Endothelial cell of umbilical vein (primary cell): ENCODE data around the gene C13orf46. TPM values are rescaled to one million over a fixed set of nuclear protein-coding genes. Genes with fewer than 3 reads are reported as not detected.

Experiments
- BruUV-seq: library from RNA; stranded (reverse); fragments of 400-500 nt; replicated peaks from 2 replicates; lab custom pipeline; 2021; lab: Mats Ljungman, UMichigan
- CTCF ChIA-PET: fragments of 300-600, 350-600 bp; sonication (Branson Sonifier 250); formaldehyde crosslinking; loops from one replicate; lab custom pipeline; 2021; ENCODE audit warnings: antibody characterized with exemption, inconsistent platforms; lab: Charles Lee
- POLR2A ChIA-PET: fragments of 300-600, 350-600 bp; sonication (Branson Sonifier 250); formaldehyde crosslinking; loops from one replicate; lab custom pipeline; 2021; ENCODE audit warnings: antibody characterized with exemption, inconsistent platforms; lab: Charles Lee
- DNase-seq: peaks from one replicate; pipeline ENCODE4 v3.0.0-alpha.2; 2011; ENCODE audit warnings: low read depth, low spot score
- FAIRE-seq: peaks from 2 replicates; lab custom pipeline; 2011; peaks lifted over from hg19 to GRCh38; lab: Jason Lieb, UNC
- H2AFZ ChIP-seq: 2 replicates; pipeline ENCODE4 v1.6.0; 2012; ENCODE audit warnings: low read depth, low read length, control low read depth, inconsistent platforms
- H3K27ac ChIP-seq: 2 replicates; pipeline ENCODE4 v1.5.1; 2011; ENCODE audit warnings: low read depth, mild to moderate bottlenecking, control low read depth, low read length, moderate library complexity; ENCODE audit not compliant: insufficient read depth
- H3K27me3 ChIP-seq, 2 experiments: 2 replicates each; pipeline versions ENCODE4 v1.6.0 to v1.6.1; 2011; ENCODE audit warnings: low read length in 2 of 2, mixed read lengths in 1 of 2; ENCODE audit not compliant: control insufficient read depth in 2 of 2, insufficient read depth in 2 of 2
- H3K36me3 ChIP-seq, 2 experiments: 2 replicates in 1 of 2; 3 replicates in 1 of 2; pipeline ENCODE4 v1.5.1; 2011; ENCODE audit warnings: low read length in 2 of 2, mild to moderate bottlenecking in 1 of 2, moderate library complexity in 1 of 2; ENCODE audit not compliant: control insufficient read depth in 2 of 2, insufficient read depth in 2 of 2; ENCODE audit errors: extremely low read depth in 1 of 2
- H3K4me1 ChIP-seq: 3 replicates; pipeline ENCODE4 v1.5.1; 2011; ENCODE audit warnings: mild to moderate bottlenecking, low read length; ENCODE audit not compliant: control insufficient read depth, insufficient read depth; ENCODE audit errors: extremely low read depth
- H3K4me2 ChIP-seq: 2 replicates; pipeline ENCODE4 v1.6.1; 2011; ENCODE audit warnings: low read length, control low read depth, mixed read lengths; ENCODE audit not compliant: insufficient read depth
- H3K4me3 ChIP-seq, 3 experiments: fragments of 200-600 bp in 1 of 3; sonication (generic), shearing (Covaris generic) in 1 of 3; replicated peaks in 1 of 3; 2 replicates each; pipeline ENCODE4 v1.5.1; 2011 to 2016; ENCODE audit warnings: control low read depth in 3 of 3, low read length in 3 of 3, mild to moderate bottlenecking in 2 of 3, inconsistent platforms in 1 of 3, low read depth in 1 of 3, moderate library complexity in 1 of 3; ENCODE audit not compliant: insufficient read depth in 1 of 3
- H3K79me2 ChIP-seq: 2 replicates; pipeline ENCODE4 v1.6.0; 2012; ENCODE audit warnings: low read length, inconsistent platforms; ENCODE audit not compliant: control insufficient read depth, insufficient read depth
- H3K9ac ChIP-seq: replicated peaks from 2 replicates; pipeline ENCODE3; 2011; ENCODE audit warnings: low read length, control low read depth; ENCODE audit not compliant: insufficient read depth; ENCODE audit errors: extremely low read depth
- H3K9me1 ChIP-seq: replicated peaks from 3 replicates; pipeline ENCODE4 v1.6.0; 2011; ENCODE audit warnings: mild to moderate bottlenecking, low read length; ENCODE audit not compliant: control insufficient read depth, insufficient read depth; ENCODE audit errors: extremely low read depth
- H3K9me3 ChIP-seq: replicated peaks from 2 replicates; pipeline ENCODE4 v1.5.1; 2012; ENCODE audit warnings: low read length, inconsistent platforms; ENCODE audit not compliant: control insufficient read depth, insufficient read depth
- H4K20me1 ChIP-seq: replicated peaks from 2 replicates; pipeline ENCODE3; 2011; ENCODE audit warnings: mild to moderate bottlenecking, low read length; ENCODE audit not compliant: control insufficient read depth, insufficient read depth; ENCODE audit errors: extremely low read depth
- CTCF ChIP-seq, 2 donors: IDR thresholded peaks; 1 replicate in 1 of 2; 2 replicates in 1 of 2; pipeline ENCODE4 v1.5.1; 2011; ENCODE audit warnings: low read length in 2 of 2, mild to moderate bottlenecking in 2 of 2, moderate library complexity in 2 of 2, control low read depth in 1 of 2, inconsistent platforms in 1 of 2, low read depth in 1 of 2; ENCODE audit not compliant: insufficient read depth in 1 of 2; ENCODE audit errors: extremely low read depth in 1 of 2
- EZH2 ChIP-seq: IDR thresholded peaks from 2 replicates; pipeline ENCODE4 v1.6.1; 2012; ENCODE audit warnings: borderline replicate concordance, low read depth, mild to moderate bottlenecking, moderate library complexity, low read length, inconsistent platforms; ENCODE audit not compliant: severe bottlenecking
- GATA2 ChIP-seq: IDR thresholded peaks from 2 replicates; pipeline ENCODE4 v1.7.0; 2011; ENCODE audit warnings: low read depth, mild to moderate bottlenecking, moderate library complexity, mixed read lengths, low read length; ENCODE audit not compliant: insufficient read length, insufficient read depth
- JUN ChIP-seq: IDR thresholded peaks from 2 replicates; pipeline ENCODE4 v1.6.1; 2011; ENCODE audit warnings: borderline replicate concordance, low read depth; ENCODE audit not compliant: insufficient read length, insufficient read depth
- MAX ChIP-seq: IDR thresholded peaks from 2 replicates; pipeline ENCODE4 v1.6.1; 2011; ENCODE audit not compliant: insufficient read depth, insufficient read length
- MYC ChIP-seq: IDR thresholded peaks from one replicate; pipeline ENCODE4 v1.6.1; 2011; ENCODE audit warnings: mild to moderate bottlenecking, low read depth, low read length
- POLR2A ChIP-seq: IDR thresholded peaks from 2 replicates; pipeline ENCODE4 v1.6.1; 2012; ENCODE audit warnings: low read depth, mild to moderate bottlenecking, control low read depth, low read length
- POLR2AphosphoS5 ChIP-seq: IDR thresholded peaks from 2 replicates; pipeline ENCODE4 v1.6.1; 2012; ENCODE audit warnings: low read depth, mild to moderate bottlenecking, control low read depth, low read length, moderate library complexity; ENCODE audit not compliant: insufficient read depth
- dilution Hi-C: fragments of 300-500 bp; cut with MboI; formaldehyde crosslinking; loops from one replicate; pipeline ENCODE4 v1.15.0; 2019; ENCODE audit warnings: low sequenced_read_pairs; ENCODE audit not compliant: extremely low pct_ligation_motif_present
- intact Hi-C: fragments of 100-400 bp; cut with micrococcal nuclease; formaldehyde crosslinking; loops from one replicate; pipeline ENCODE4 v1.10.0; 2022
- polyA plus RNA-seq, 4 experiments: library from polyadenylated mRNA; depleted of rRNA in 3 of 4; stranded (reverse) in 3 of 4; unstranded in 1 of 4; fragments of >200 nt; gene quantifications; 2 replicates each; pipeline versions ENCODE4 v1.2.1 to v1.2.3, GENCODE V29; 2011 to 2012; ENCODE audit warnings: missing spikeins in 1 of 4
- total RNA-seq: library from RNA; stranded (reverse); gene quantifications from 2 replicates; pipeline ENCODE4 v1.2.3, GENCODE V29; 2021

The C13orf46 gene
- total and polyA plus RNA-seq, 2 donors (not counting 3 experiments of a cell fraction or from before 2014, with no cell fraction given): 1.3 to 1.7 TPM

GRCh38 chr13:113937527-113938180 is 36.2 kb downstream of the C13orf46 start:
- POLR2A ChIA-PET: no interaction called here
- DNase-seq (no peak), FAIRE-seq (no peak)
- H3K9ac ChIP-seq: no peak overlapping the region
- H3K27ac ChIP-seq: no peak overlapping the region
- no peaks in the 10 kb centered on the region for H3K9me3 ChIP-seq
- BruUV-seq: no TSS peak
- no peaks in the 10 kb centered on the region for H3K9me1 ChIP-seq
- no peak overlapping the region for H2AFZ ChIP-seq
- H3K4me2 ChIP-seq: no peak overlapping the region
- no peaks in the 10 kb centered on the region for H3K79me2 ChIP-seq
- CTCF ChIA-PET: interaction anchor here (1.9 kb wide), 1 partner anchor 10 kb away, joined by 6 read pairs; no protein-coding TSS in a partner anchor
- no peak overlapping the region for H3K4me3 ChIP-seq
- no peaks in the 10 kb centered on the region for H4K20me1 ChIP-seq
- H3K36me3 ChIP-seq: no peaks in the 10 kb centered on the region
- intact Hi-C loops (loop anchor here (5.0 kb wide), 1 partner anchor 75 kb away; the partner anchor contains the start of gene GAS6), dilution Hi-C loops (no loop called here)
- peaks cover 3% of the 10 kb centered on the region in 2 experiments for H3K27me3 ChIP-seq
- H3K4me1 ChIP-seq: no peaks in the 10 kb centered on the region
- TF ChIP-seq JUN (no peak), POLR2AphosphoS5 (no peak), EZH2 (no peak), MAX (no peak), POLR2A (no peak), CTCF (IDR thresholded peaks at IDR 0.05; ENCODE audit: extremely low read depth in 1 of 2, insufficient read depth in 1 of 2, low read depth in 1 of 2, low read length in 2 of 2) (no peak), GATA2 (no peak), MYC (no peak)
